Measurements from ENCODE around the gene SH3BP1.
A peak's percentile ranks its signal among the peaks of the same experiment; 100 is the strongest.
"Not testable (repeated sequence)": the region's sequence is repeated elsewhere in the genome, so short reads cannot be mapped to it uniquely, and the experiment has no call there.

Gene SH3BP1

DNA sequence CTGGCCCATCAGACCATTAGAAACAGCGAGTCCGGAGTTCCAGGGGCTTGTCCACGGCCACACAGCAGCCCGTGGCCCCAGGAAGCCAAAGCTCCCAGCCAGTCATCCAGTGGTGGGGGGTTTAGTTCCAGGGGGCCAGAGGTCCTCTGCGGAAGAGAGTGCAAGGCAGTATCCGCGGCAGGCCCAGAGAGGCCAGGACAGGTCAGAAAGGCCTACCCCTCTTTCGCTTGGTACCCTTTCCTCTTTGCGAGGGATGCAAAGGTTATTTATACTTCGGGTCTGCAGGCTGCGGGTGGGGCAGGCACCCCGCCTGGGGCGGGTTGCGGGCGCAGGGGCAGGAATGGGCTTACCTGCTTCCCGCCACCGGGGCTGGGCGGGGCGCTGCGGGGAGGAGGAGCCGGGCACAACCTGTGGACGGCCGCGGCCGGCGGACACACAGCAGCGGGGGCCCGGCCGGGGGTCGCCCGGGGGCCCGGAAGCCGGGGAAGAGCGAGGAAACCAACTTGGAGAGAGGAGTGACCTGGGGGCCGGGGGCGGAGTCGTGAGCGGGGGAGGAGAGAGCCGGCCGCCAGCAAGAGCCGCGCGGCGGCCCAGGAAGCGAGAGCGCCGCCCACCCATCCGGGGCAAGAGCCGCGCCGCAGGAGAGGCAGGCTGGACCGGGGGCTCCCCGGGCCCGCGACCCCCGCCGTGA, at the start of gene SH3BP1:
Gene SH3BP1, plus strand, starts transcription at position 600 of the 691 bp plus-strand sequence. CDS start 119 bp downstream, outside the sequence.
- peak; percentile 57 for DNase-seq

GRCh38 chr22:37591081-37591480, 48.4 kb upstream of the SH3BP1 start:
- not testable (repeated sequence) for DNase-seq

DNA sequence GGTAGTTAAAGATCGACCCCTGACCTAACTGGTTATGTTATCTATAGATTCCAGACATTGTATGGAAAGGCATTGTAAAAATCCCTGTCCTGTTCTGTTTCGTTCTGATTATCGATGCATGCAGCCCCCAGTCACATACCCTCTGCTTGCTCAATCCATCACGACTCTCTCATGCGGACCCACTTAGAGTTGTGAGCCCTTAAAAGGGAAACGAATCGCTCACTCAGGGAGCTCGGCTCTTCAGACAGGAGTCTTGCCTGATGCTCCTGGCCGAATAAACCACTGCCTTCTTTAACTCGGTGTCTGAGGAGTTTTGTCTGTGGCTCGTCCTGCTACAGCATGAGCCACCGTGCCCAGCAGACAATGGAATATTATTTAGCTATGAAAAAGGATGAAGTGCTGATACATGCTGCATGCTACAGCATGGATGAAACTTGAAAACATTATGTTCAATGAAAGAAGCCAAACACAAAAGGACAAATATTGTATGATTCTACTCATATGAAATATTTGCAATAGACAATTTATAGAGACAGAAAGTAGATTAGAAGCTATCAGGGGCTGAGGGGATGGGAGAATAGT, 47.6 kb upstream of the SH3BP1 start:
- no peak for DNase-seq

- no peak for DNase-seq
Observed at GRCh38 chr22:37594237-37594636, 45.2 kb upstream of the SH3BP1 start.

DNA sequence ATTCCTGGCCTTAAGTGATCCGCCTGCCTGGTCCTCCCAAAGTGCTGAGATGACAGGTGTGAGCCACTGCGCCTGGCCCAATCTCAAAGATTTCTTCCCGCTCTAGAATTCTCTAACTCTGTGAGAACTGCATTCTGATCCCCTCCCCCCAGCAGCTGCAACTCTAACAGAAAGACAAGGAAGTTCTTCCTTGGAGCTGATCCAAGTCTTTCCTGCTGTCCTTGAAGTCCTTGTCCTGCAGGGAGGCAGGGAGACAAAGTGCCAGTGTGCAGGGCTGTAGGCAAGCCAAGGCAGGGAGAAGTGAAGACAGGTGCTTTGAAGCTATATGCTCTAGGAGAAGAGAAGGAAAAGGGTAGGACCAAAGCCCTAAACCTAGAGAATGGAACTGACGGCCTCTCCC, 40.3 kb upstream of the SH3BP1 start:
- DNase-seq, result no peak

DNA sequence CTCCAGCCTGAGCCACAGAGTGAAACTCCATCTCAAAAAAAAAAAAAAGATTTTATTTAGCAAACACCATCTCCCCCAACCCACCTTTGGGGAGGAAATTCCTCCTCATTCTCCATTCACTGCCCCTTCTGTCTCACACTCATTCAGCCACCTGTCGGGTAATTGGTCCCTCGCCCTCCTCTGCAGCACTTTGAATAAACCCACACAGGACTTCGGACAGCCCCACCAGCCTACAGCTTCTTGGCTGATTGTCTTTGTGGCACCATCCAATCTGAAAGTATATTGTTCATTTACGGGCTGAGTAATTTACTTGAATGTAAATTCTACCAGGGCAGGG, 38.3 kb upstream of the SH3BP1 start:
- DNase-seq, result no peak

DNA sequence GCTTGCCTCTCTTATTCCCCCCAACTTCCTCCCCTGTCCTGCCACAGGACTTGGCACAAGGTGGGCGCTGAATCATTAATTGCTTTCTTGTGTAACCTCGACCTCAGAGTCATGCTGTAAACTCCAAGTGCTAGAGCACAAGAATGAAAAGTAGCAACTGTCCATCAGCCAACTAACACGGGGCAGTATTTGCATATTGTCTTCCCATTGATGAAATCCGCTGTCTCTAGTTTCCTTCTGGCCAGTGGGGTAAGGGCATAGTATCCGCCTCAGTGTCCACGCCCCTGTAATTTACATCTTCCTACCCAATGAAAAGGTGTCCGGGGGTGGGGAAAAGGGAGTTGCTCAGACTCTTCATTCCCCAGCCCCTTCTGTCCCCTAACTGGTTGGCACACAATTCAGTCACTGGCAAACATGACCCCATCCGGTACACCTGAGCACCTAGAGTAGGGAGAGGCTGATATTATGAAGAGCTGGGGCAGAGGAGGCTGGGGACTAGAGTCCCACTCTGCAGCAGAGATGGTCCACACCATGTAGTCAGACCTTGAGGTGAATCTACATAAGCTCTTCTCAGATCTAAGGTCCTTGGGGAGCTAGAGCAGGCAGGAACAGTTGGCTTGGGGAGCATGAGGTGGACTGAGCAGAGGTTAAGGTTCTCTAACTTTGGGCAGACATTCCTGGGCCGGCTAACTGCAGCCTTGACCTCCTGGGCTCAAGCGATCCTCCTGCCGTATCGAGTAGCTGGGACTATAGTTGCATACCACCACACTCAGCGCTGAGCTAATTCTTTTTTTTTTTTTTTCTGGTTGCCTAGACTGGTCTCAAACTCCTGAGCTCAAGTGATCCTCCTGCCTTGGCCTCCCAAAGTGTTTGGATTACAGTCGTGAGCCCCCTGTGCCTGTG, 37.7 kb upstream of the SH3BP1 start:
- DNase-seq, result no peak

- DNase-seq, result not testable (repeated sequence)
Observed at GRCh38 chr22:37602546-37603277, 36.8 kb upstream of the SH3BP1 start.

GRCh38 chr22:37604074-37604473, 35.4 kb upstream of the SH3BP1 start:
- no peak for DNase-seq

- DNase-seq, result peak; percentile 71
Observed at GRCh38 chr22:37604875-37605274, 34.6 kb upstream of the SH3BP1 start.

GRCh38 chr22:37607010-37607934, 32.2 kb upstream of the SH3BP1 start:
- peak; percentile 91 for DNase-seq

GRCh38 chr22:37607935-37608476, 31.5 kb upstream of the SH3BP1 start:
- DNase-seq, result no peak

DNA sequence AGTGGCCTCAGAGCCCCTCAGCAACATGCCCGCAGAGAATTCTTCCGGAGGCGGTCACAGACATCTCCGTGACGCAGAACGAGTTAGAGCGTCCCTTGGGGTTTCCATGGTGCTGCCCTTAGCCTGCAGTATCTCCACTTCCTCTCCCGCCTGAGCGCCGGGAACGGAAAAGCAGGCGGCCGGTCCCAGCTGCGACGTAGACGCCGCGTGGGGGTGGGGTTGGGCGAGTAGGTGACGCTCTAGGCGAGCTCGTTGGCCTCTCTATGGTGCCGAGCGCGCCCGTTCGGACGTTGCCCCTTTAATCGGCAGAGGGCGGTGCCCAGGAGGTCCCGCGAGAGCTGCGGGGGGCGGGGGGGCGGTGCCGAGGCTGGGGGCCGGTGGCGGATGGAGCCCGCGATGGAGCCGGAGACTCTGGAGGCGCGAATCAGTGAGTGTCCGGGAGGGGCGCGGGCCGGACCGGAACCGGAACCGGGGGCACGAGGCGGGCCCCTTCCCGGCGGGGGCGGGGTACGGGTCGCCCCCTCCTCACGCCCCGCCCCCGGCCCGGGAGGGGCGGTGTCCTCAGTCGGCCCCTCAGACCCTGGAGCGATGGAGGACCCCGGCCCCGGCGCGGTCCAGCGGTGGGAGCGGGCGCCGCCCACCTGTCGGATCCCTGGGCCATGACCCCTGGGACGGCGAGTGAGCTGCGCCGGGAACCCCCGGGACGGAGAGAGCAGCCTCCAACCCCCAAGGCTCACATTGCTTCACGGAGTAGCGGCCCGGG, 30.8 kb upstream of the SH3BP1 start, which contains the start of gene GGA1:
Gene GGA1, plus strand, starts transcription at position 358 of the 763 bp plus-strand sequence. Its CDS starts 27 bp downstream, at position 385.
- DNase-seq, result peak; percentile 97

DNA sequence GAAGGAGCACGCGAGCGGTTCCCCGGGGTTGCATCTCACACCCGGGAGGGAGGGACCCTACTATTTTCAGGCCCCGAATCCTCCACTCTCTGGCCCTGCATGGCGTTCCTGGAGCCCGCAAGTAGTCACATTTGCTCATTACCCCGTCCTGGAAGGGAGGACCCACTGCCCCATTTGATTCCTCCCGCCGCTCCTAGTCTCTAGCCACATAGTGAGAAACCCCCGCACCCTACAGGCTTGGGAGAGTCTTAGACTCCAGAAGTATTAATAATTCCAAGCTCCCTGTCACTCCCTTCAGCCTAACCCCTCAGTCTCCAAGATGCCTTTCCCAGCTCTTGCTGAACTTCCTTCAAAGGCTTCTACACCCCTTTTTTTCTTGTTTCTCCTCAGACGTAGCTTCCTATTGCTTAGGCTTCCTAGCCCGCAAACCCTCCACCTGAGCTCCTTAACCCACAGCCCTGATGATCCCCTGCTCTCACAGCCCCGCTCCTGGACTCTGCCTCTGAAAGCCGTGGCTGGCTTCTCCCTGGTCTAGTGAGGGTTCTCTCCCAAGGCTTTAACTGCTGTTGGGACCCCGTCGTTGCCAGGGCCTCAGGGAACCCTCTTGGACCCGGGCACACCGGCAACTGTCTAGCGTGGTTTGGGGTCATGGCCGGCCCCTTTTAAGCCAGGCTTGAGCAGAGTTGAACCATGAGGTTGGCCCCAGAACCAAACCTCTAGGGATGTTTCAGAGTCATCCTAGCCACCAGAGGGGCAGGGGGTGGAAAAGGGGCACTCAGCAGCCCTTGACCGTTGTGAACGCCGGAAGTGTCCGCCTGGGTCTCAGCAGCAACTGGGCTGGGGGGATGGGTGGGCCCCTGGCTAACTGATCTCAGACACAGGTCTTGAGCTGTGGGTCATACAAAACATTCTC, 30.0 kb upstream of the SH3BP1 start:
- DNase-seq, result peak; percentile 21

DNA sequence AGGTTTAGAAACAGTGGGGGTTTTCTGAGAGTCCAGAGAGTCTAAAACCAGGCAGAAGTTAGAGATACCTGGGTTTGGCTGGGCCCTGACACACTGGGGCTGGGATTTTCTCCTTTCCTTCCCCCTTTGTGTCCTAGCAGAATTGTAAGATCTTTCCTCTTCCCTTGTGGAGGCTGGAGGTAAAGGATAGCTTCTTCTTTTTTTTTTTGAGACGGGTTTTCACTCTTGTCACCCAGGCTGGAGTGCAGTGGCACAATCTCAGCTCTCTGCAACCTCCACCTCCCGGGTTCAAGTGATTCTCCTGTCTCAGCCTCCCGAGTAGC, 29.4 kb upstream of the SH3BP1 start:
- not testable (repeated sequence) for DNase-seq

GRCh38 chr22:37610480-37611129, 28.9 kb upstream of the SH3BP1 start:
- DNase-seq, result no peak

- DNase-seq, result no peak
Observed at GRCh38 chr22:37611207-37611606, 28.3 kb upstream of the SH3BP1 start.

DNA sequence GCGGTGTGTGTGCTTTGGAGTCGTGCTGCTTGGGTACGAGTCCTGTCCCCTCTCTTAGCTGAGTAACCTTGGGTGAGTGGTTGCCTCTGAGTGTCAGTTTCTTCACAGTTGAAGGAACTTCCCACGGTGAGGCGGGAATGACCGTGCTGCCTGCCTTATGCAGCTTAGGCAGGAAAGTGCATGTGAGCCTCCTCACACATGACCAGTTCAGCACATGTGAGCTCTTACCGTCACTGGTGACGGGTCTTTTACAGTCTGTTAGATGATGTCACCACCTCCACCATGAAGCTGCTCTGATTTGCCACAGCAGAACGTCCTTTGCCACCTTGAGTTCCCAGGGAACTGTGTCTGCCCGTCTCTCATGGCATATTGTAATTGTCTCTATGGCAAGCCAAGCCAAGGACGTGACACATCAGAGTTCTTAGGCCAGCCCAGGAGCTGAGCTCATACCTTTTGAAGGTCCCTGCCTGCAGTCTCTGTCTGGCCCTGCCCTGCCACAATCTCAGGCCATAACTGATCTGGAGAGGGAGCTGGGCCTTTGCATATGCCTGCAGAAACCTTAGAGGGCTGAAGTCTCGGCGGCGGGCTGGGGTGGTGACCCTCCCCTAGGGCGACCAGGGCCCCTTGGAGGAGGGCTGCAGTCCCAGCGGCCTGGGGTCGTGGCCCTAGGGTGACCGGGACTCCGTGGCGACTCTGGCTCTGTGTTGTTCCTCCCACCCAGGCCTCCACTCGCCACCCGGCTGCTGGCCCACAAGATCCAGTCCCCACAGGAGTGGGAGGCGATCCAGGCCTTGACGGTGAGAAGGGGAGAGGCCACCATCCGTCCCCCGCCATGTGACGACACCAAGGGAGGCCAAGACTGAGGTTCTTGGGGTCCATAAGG, 23.0 kb upstream of the SH3BP1 start:
- DNase-seq, result no peak
